CD4-positive, CD25-positive, alpha-beta regulatory T cell (primary cell): ENCODE results near the gene INTS3. TPM values are rescaled to one million over a fixed set of nuclear protein-coding genes. Genes with fewer than 3 reads are reported as not detected.
"Not testable (repeated sequence)": the region's sequence is repeated elsewhere in the genome, so short reads cannot be mapped to it uniquely, and the experiment has no call there.

ENCODE experiments used
- ATAC-seq, 2 donors: fragments of 150-1000 bp; cut with Tn5 transposase; one replicate each; pipeline ENCODE4 v1.10.0; 2021; ENCODE audit warnings: low read depth in 2 of 2, moderate number of reproducible peaks in 2 of 2, moderate library complexity in 1 of 2
- DNase-seq, 3 donors: peaks; one replicate each; pipeline versions ENCODE4 v3.0.0 to v3.0.0-alpha.2; 2012 to 2022; ENCODE audit warnings: mixed read lengths in 1 of 3
- H3K27ac ChIP-seq: one replicate; pipeline ENCODE4 v1.7.0; 2013; ENCODE audit warnings: mild to moderate bottlenecking, low read length; ENCODE audit not compliant: insufficient read depth, poor library complexity, severe bottlenecking
- H3K27me3 ChIP-seq: one replicate; pipeline ENCODE4 v1.7.0; 2013; ENCODE audit warnings: low read length; ENCODE audit not compliant: control insufficient read depth, insufficient read depth
- H3K36me3 ChIP-seq: one replicate; pipeline ENCODE4 v1.7.0; 2013; ENCODE audit warnings: mild to moderate bottlenecking, low read length, moderate library complexity; ENCODE audit not compliant: control insufficient read depth, insufficient read depth
- H3K4me1 ChIP-seq: 2 replicates; pipeline ENCODE4 v1.7.0; 2013; ENCODE audit warnings: mild to moderate bottlenecking, low read length; ENCODE audit not compliant: insufficient read depth, control insufficient read depth, poor library complexity, severe bottlenecking
- H3K4me3 ChIP-seq: one replicate; pipeline ENCODE4 v1.7.0; 2013; ENCODE audit warnings: low read depth, mild to moderate bottlenecking, low read length, moderate library complexity
- H3K9me3 ChIP-seq, 2 experiments: 1 replicate in 1 of 2; 2 replicates in 1 of 2; pipeline ENCODE4 v1.7.0; 2013; ENCODE audit warnings: low read length in 2 of 2, mild to moderate bottlenecking in 1 of 2, moderate library complexity in 1 of 2; ENCODE audit not compliant: control insufficient read depth in 2 of 2
- H3K27ac Mint-ChIP-seq, 3 donors: one replicate each; pipeline ENCODE4 v1.8.0; 2020 to 2022; ENCODE audit warnings: mild to moderate bottlenecking in 3 of 3, mixed read lengths in 3 of 3, moderate library complexity in 2 of 3
- H3K27me3 Mint-ChIP-seq: one replicate; pipeline ENCODE4 v1.8.0; 2022; ENCODE audit warnings: mild to moderate bottlenecking, mixed read lengths
- H3K36me3 Mint-ChIP-seq: one replicate; pipeline ENCODE4 v1.8.0; 2020; ENCODE audit warnings: mixed read lengths
- H3K4me1 Mint-ChIP-seq, 4 donors: one replicate each; pipeline ENCODE4 v1.8.0; 2020 to 2022; ENCODE audit warnings: mixed read lengths in 4 of 4, mild to moderate bottlenecking in 1 of 4
- H3K4me3 Mint-ChIP-seq, 4 donors: one replicate each; pipeline ENCODE4 v1.8.0; 2020 to 2022; ENCODE audit warnings: mild to moderate bottlenecking in 4 of 4, mixed read lengths in 4 of 4, moderate library complexity in 3 of 4
- H3K9me3 Mint-ChIP-seq, 7 donors: one replicate each; pipeline ENCODE4 v1.8.0; 2020 to 2022; ENCODE audit warnings: mixed read lengths in 7 of 7, mild to moderate bottlenecking in 3 of 7, moderate library complexity in 2 of 7
- polyA plus RNA-seq, 4 donors: library from polyadenylated mRNA; unstranded; fragments of 300-500 nt; fragmentation: Illumina TruSeq; gene quantifications; one replicate each; pipeline ENCODE4 v1.2.3, GENCODE V29; 2021
- total RNA-seq: library from RNA; stranded (reverse); gene quantifications from one replicate; pipeline ENCODE4 v1.2.3, GENCODE V29; 2022

INTS3 gene
- total and polyA plus RNA-seq, 5 donors from 2014 or later = 6.9 to 39.5 (median 8.7) TPM

DNA sequence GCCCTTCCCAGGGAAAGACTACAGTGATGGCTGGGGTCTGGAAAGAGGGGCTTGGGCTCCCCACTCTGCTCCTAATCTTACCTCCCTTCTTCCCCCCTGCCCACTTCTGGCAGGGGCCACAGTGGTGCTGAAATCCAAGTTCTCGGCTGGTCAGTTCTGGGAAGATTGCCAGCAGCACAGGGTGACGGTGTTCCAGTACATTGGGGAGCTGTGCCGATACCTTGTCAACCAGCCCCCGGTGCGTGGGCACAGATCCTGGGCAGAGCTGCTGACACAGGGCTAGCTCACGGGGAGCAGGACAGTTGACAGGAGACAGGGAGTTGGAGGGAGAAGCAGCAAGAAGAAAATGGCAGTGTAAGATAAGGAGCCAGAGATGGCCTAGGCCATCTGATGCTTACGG lies 49.8 kb downstream of the INTS3 start:
- Mint-ChIP-seq H3K36me3 (no peaks in the 10 kb centered on the region), H3K27ac (peak overlapping the region in 2 of 3 donors; percentile 32 to 44), H3K4me3 (peak overlapping the region in 2 of 4 donors; percentile 21 to 87), H3K27me3 (no peaks in the 10 kb centered on the region), H3K4me1 (peaks cover 0 to 25% (median 2%) of the 10 kb centered on the region in 4 donors), H3K9me3 (no peaks in the 10 kb centered on the region)
- Histone ChIP-seq H3K9me3 (no peaks in the 10 kb centered on the region), H3K36me3 (peaks cover 8% of the 10 kb centered on the region), H3K27me3 (no peaks in the 10 kb centered on the region), H3K4me1 (peaks cover 19% of the 10 kb centered on the region), H3K4me3 (no peak overlapping the region), H3K27ac (no peak overlapping the region)
- ATAC-seq = no peak
- no peak for DNase-seq

DNA sequence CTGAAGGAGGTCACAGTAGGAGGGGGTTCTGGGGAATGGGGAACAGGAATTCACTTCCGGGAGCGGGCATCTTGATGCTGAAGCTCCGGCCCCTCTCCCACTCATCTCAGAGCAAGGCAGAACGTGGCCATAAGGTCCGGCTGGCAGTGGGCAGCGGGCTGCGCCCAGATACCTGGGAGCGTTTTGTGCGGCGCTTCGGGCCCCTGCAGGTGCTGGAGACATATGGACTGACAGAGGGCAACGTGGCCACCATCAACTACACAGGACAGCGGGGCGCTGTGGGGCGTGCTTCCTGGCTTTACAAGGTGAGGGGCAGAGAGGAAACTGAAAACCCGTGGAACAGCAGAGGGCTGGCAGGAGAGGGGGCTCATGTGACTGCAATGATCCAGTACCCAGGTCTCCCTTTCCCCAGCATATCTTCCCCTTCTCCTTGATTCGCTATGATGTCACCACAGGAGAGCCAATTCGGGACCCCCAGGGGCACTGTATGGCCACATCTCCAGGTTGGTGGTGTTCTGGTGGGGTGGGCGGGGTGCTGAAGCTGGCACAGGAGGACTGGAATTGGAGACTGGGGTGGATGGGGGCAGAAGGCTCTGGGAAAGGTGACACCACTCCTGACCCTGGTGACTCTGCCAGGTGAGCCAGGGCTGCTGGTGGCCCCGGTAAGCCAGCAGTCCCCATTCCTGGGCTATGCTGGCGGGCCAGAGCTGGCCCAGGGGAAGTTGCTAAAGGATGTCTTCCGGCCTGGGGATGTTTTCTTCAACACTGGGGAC lies 50.4 kb downstream of the INTS3 start:
- H3K36me3 ChIP-seq = peaks cover 2% of the 10 kb centered on the region
- no peaks in the 10 kb centered on the region for H3K9me3 Mint-ChIP-seq
- no peaks in the 10 kb centered on the region for H3K27me3 Mint-ChIP-seq
- H3K27ac ChIP-seq = no peak overlapping the region
- DNase-seq (no peak), ATAC-seq (no peak)
- no peaks in the 10 kb centered on the region for H3K36me3 Mint-ChIP-seq
- peak overlapping the region; percentile 21 to 87 (median 74) for H3K4me3 Mint-ChIP-seq
- no peak overlapping the region for H3K4me3 ChIP-seq
- H3K27ac Mint-ChIP-seq = peak overlapping the region in 2 of 3 donors; percentile 26 to 64
- peaks cover 3 to 30% (median 4%) of the 10 kb centered on the region in 4 donors for H3K4me1 Mint-ChIP-seq
- peaks cover 24% of the 10 kb centered on the region for H3K4me1 ChIP-seq
- H3K9me3 ChIP-seq = no peaks in the 10 kb centered on the region
- no peaks in the 10 kb centered on the region for H3K27me3 ChIP-seq

GRCh38 chr1:153778824-153779519 lies 51.1 kb downstream of the INTS3 start:
- H3K27ac Mint-ChIP-seq = peak overlapping the region; percentile 26 to 86 (median 64)

DNA sequence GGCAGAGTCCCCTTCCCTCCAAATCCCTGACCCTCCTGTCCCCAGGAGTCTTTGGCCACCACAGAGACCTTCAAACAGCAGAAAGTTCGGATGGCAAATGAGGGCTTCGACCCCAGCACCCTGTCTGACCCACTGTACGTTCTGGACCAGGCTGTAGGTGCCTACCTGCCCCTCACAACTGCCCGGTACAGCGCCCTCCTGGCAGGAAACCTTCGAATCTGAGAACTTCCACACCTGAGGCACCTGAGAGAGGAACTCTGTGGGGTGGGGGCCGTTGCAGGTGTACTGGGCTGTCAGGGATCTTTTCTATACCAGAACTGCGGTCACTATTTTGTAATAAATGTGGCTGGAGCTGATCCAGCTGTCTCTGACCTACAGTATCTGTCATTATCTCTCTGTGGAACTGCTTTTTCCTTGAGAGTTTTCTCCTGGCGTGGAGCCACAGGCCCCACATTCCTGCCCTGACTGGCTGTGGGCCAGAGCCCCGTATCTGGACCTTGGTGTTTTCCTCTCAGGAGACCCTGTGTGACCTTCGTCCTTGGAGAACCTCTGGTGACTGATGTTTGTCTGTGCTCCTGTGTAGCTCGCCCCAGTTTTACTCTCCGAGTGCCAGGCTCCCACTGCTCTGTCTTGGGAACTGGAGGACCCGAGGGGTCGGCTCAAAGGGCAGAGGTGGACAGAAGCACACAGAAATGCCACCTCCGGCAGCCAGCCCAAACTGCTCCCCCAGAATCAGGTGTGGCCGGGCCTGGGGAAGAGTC lies 52.1 kb downstream of the INTS3 start:
- H3K9me3 ChIP-seq = no peaks in the 10 kb centered on the region
- H3K27me3 ChIP-seq = no peaks in the 10 kb centered on the region
- Mint-ChIP-seq H3K9me3 (no peaks in the 10 kb centered on the region), H3K27me3 (no peaks in the 10 kb centered on the region), H3K4me3 (peak overlapping the region in 2 of 4 donors; percentile 36 to 87), H3K27ac (peak overlapping the region in 2 of 3 donors; percentile 82 to 86), H3K4me1 (peaks cover 3 to 20% (median 6%) of the 10 kb centered on the region in 4 donors), H3K36me3 (no peaks in the 10 kb centered on the region)
- H3K4me3 ChIP-seq = no peak overlapping the region
- ATAC-seq (no peak), DNase-seq (no peak)
- H3K4me1 ChIP-seq = peaks cover 26% of the 10 kb centered on the region
- no peaks in the 10 kb centered on the region for H3K36me3 ChIP-seq
- no peak overlapping the region for H3K27ac ChIP-seq

More at GRCh38 chr1:153778824-153779519, 51.1 kb downstream of the INTS3 start:
- Histone ChIP-seq H3K36me3 (no peaks in the 10 kb centered on the region), H3K4me1 (peaks cover 29% of the 10 kb centered on the region), H3K27ac (no peak overlapping the region), H3K9me3 (no peaks in the 10 kb centered on the region), H3K27me3 (no peaks in the 10 kb centered on the region), H3K4me3 (no peak overlapping the region)
- Mint-ChIP-seq H3K4me3 (peak overlapping the region in 3 of 4 donors; percentile 66 to 87 (median 81)), H3K36me3 (no peaks in the 10 kb centered on the region), H3K9me3 (no peaks in the 10 kb centered on the region), H3K27me3 (no peaks in the 10 kb centered on the region), H3K4me1 (peaks cover 5 to 29% (median 6%) of the 10 kb centered on the region in 4 donors)
- DNase-seq (no peak), ATAC-seq (no peak)

- Mint-ChIP-seq H3K4me3 (peak overlapping the region in 2 of 4 donors; percentile 0 to 87), H3K27me3 (no peaks in the 10 kb centered on the region), H3K4me1 (peaks cover 3 to 22% (median 7%) of the 10 kb centered on the region in 4 donors), H3K36me3 (no peaks in the 10 kb centered on the region), H3K27ac (no peak overlapping the region), H3K9me3 (no peaks in the 10 kb centered on the region)
- no peak overlapping the region for H3K27ac ChIP-seq
- DNase-seq = no peak
- H3K9me3 ChIP-seq = no peaks in the 10 kb centered on the region
- no peak overlapping the region for H3K4me3 ChIP-seq
- H3K4me1 ChIP-seq = peaks cover 21% of the 10 kb centered on the region
- H3K27me3 ChIP-seq = no peaks in the 10 kb centered on the region
- ATAC-seq = no peak
- H3K36me3 ChIP-seq = no peaks in the 10 kb centered on the region
Measured at GRCh38 chr1:153780551-153780950, 52.7 kb downstream of the INTS3 start.

GRCh38 chr1:153782648-153783047 lies 54.8 kb downstream of the INTS3 start:
- Histone ChIP-seq H3K27ac (peak overlapping the region; percentile 95), H3K4me3 (peak overlapping the region; percentile 78), H3K4me1 (peaks cover 12% of the 10 kb centered on the region)
- not testable (repeated sequence) for H3K36me3 ChIP-seq, ATAC-seq, H3K9me3 ChIP-seq, H3K27me3 ChIP-seq, DNase-seq, H3K27me3 Mint-ChIP-seq, H3K36me3 Mint-ChIP-seq, H3K9me3 Mint-ChIP-seq
- peaks cover 1 to 11% (median 7%) of the 10 kb centered on the region in 4 donors for H3K4me1 Mint-ChIP-seq
- peak overlapping the region; percentile 84 to 95 (median 91) for H3K4me3 Mint-ChIP-seq
- H3K27ac Mint-ChIP-seq = peak overlapping the region in 2 of 3 donors; percentile 96 to 98
